GM12892 (cell line): ENCODE results near the gene ASTL.

Experiments
- POLR2A ChIP-seq: IDR thresholded peaks from 2 replicates; pipeline ENCODE4 v1.6.1; 2011; ENCODE audit warnings: low read depth, low read length, control low read depth
- POLR2AphosphoS5 ChIP-seq: IDR thresholded peaks from 2 replicates; pipeline ENCODE4 v1.6.1; 2011; ENCODE audit warnings: low read depth, low read length, control low read depth

- TF ChIP-seq POLR2A, result 0 out of 2 replicates have a peak, but pooled peaks have one; percentile 36
- no peak for TF ChIP-seq POLR2AphosphoS5
Observed at GRCh38 chr2:96131152-96131812, 7.0 kb downstream of the ASTL start.
